K562 (cell line): Measurements from ENCODE around the gene SH3BGR. TPM values are rescaled to one million over a fixed set of nuclear protein-coding genes. Genes with fewer than 3 reads are reported as not detected.

Source experiments
- ARID3A ChIP-seq: IDR thresholded peaks from 2 replicates; pipeline ENCODE4 v1.6.1; 2012; ENCODE audit warnings: low read depth, low read length, improper control_type of control experiment, borderline replicate concordance
- ARID3B ChIP-seq: fragments of 250-450 bp; sonication (Bioruptor Pico); IDR thresholded peaks from 2 replicates; pipeline ENCODE4 v1.4.0; 2020; ENCODE audit warnings: borderline replicate concordance
- CBX3 ChIP-seq, 2 experiments: IDR thresholded peaks; 1 replicate in 1 of 2; 2 replicates in 1 of 2; pipeline ENCODE4 v1.6.1; 2012; ENCODE audit warnings: inconsistent platforms in 2 of 2, low read length in 2 of 2, borderline replicate concordance in 1 of 2, control low read depth in 1 of 2
- CC2D1A ChIP-seq: fragments of 450-650 bp; IDR thresholded peaks from 2 replicates; pipeline ENCODE4 v1.6.1; 2017; ENCODE audit warnings: mild to moderate bottlenecking
- DEAF1 ChIP-seq: fragments of 450-650 bp; formaldehyde crosslinking; IDR thresholded peaks from 2 replicates; pipeline ENCODE4 v1.4.0; 2020; ENCODE audit warnings: mild to moderate bottlenecking, moderate library complexity
- HDAC2 ChIP-seq: fragments of 450-650 bp; IDR thresholded peaks from 2 replicates; pipeline ENCODE4 v1.6.1; 2016; ENCODE audit warnings: mild to moderate bottlenecking
- HEY1 ChIP-seq: fragments of 250-450 bp; sonication (Bioruptor Pico); IDR thresholded peaks from 2 replicates; pipeline ENCODE4 v1.5.0; 2020; ENCODE audit warnings: mild to moderate bottlenecking, moderate library complexity, borderline replicate concordance
- HNRNPL ChIP-seq: fragments of 200-400 bp; formaldehyde crosslinking; IDR thresholded peaks from 2 replicates; pipeline ENCODE4 v1.6.1; 2017; ENCODE audit warnings: low read depth, mild to moderate bottlenecking, low read length
- KLF13 ChIP-seq: fragments of 450-650 bp; IDR thresholded peaks from 2 replicates; pipeline ENCODE4 v1.6.1; 2016; ENCODE audit warnings: missing genetic modification characterization, low read depth, mild to moderate bottlenecking, missing compliant biosample characterization, moderate library complexity, borderline replicate concordance
- MECOM ChIP-seq: fragments of 250-450 bp; sonication (Bioruptor Pico); IDR thresholded peaks from 2 replicates; pipeline ENCODE4 v1.8.0; 2022; ENCODE audit warnings: inconsistent platforms
- NFE2 ChIP-seq: IDR thresholded peaks from 2 replicates; pipeline ENCODE4 v1.6.1; 2014; ENCODE audit warnings: antibody characterized with exemption, low read depth
- RFX5 ChIP-seq: IDR thresholded peaks from 2 replicates; pipeline ENCODE4 v1.6.1; 2011; ENCODE audit warnings: low read depth, mild to moderate bottlenecking, improper control_type of control experiment, low read length
- RFX7 ChIP-seq: fragments of 250-450 bp; sonication (Bioruptor Pico); IDR thresholded peaks from 2 replicates; pipeline ENCODE4 v1.5.1; 2021; ENCODE audit warnings: mild to moderate bottlenecking
- ZBTB8A ChIP-seq: fragments of 450-650 bp; IDR thresholded peaks from 2 replicates; pipeline ENCODE4 v1.6.1; 2018; ENCODE audit warnings: mild to moderate bottlenecking, moderate library complexity; ENCODE audit not compliant: partially characterized antibody
- ZNF699 ChIP-seq: fragments of 250-450 bp; sonication (Bioruptor Pico); IDR thresholded peaks from 2 replicates; pipeline ENCODE4 v1.8.0; 2021; ENCODE audit warnings: mild to moderate bottlenecking, moderate library complexity; ENCODE audit not compliant: insufficient replicate concordance
- ZNF780A ChIP-seq: fragments of 250-450 bp; sonication (Bioruptor Pico); IDR thresholded peaks from 2 replicates; pipeline ENCODE4 v1.5.0; 2021; ENCODE audit warnings: mild to moderate bottlenecking
- ZZZ3 ChIP-seq: fragments of 450-650 bp; IDR thresholded peaks from 2 replicates; pipeline ENCODE4 v1.6.1; 2016; ENCODE audit warnings: antibody characterized with exemption, mild to moderate bottlenecking, moderate library complexity
- polyA plus RNA-seq, 8 experiments: library from polyadenylated mRNA; depleted of rRNA in 4 of 8; stranded (reverse) in 5 of 8; unstranded in 3 of 8; fragments of >200 nt; fragmentation: Nextera tagmentation in 2 of 8; fragmentation: Illumina TruSeq in 1 of 8; extraction: Ambion mirVana in 2 of 8; extraction: Trizol in 1 of 8; gene quantifications; 2 replicates each; pipeline versions ENCODE4 v1.2.1 to v1.2.3, GENCODE V29; 2011 to 2014; ENCODE audit warnings: inconsistent platforms in 1 of 8, missing spikeins in 1 of 8
- total RNA-seq, 7 experiments: library from RNA; depleted of rRNA in 6 of 7; stranded (reverse); fragments of >200 nt in 6 of 7; fragmentation: Illumina TruSeq in 2 of 7; extraction: Trizol in 2 of 7; gene quantifications; 2 replicates each; pipeline versions ENCODE4 v1.2.1 to v1.2.3, GENCODE V29; 2011 to 2021; ENCODE audit warnings: low replicate concordance in 1 of 7
- TF ChIP-seq, protein P1 (sequence below): fragments of 450-650 bp; IDR thresholded peaks from 2 replicates; pipeline ENCODE4 v1.6.1; 2017; ENCODE audit warnings: antibody characterized with exemption, mild to moderate bottlenecking

The SH3BGR gene
- total and polyA plus RNA-seq, 9 of the 15 experiments (the other 6 are each of a cell fraction or from before 2014, with no cell fraction given), result 6.6 to 42.9 (median 25.6) TPM

DNA sequence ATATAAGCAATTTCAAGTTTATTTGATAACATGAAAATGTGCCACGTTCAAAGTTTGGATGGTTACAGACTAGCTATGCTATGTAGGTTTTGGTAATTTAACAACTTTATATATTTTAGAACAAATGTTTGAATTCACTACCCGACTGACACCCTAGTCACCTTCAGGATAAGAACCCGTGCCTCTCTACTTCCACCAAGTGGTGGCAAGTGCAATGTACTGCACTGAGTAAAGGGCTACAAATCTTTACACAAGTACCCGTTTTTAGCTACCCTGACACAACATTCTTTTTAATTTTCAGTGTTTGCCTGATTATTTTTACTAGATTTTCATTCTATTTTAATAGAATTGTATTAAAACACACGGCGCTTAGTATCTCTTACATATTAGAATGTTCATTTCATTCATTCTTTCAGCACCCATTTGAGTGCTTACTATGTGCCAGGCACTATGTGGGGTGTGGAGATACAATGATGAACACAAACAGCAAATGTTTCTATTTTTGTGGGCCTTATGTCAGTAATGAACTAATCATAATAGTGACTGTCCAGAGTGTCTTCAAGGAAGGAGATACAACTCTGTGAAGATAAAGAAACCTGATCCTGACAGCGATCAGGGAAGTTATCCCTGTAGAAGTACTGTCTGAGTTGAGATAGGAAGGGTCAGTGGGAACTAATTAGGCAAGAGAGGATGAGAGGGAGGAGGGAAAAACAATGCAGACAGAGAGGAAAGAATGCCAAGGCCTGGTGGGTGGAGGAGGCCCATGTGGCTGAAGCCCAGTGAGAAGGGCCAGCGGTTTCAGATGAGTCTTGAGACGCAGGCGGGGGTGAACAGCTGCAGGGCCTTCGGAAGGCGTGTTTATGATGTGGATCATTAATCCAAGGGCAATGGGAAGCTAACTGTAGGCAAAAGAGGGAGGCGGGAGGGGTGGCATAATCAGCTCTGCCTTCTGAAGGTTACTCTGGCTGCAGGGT is 10.0 kb upstream of the SH3BGR start (continued):
- TF ChIP-seq HDAC2 (no peak), HEY1 (CRISPR knock-in tag) (no peak), NFE2 (peak; percentile 47), ARID3A (peak; percentile 39; the same call in 1 of the 2 replicates), ARID3B (CRISPR knock-in tag) (no peak), ZNF780A (CRISPR knock-in tag) (no peak), RFX5 (no peak), ZZZ3 (no peak), RFX7 (CRISPR knock-in tag) (no peak), DEAF1 (CRISPR knock-in tag) (peak; percentile 83), CC2D1A (0 out of 2 replicates have a peak, but pooled peaks have one; percentile 49), ZNF699 (CRISPR knock-in tag) (no peak), CBX3 (IDR thresholded peaks at IDR 0.05; ENCODE audit: borderline replicate concordance in 1 of 2, low read length in 2 of 2) (0 out of 3 replicates have a peak, but pooled peaks of 1 of the 2 experiments have one; percentile 29), MECOM (no peak), HNRNPL (no peak), ZBTB8A (no peak), KLF13 (tag) (no peak)
- TF ChIP-seq, protein P1, sequence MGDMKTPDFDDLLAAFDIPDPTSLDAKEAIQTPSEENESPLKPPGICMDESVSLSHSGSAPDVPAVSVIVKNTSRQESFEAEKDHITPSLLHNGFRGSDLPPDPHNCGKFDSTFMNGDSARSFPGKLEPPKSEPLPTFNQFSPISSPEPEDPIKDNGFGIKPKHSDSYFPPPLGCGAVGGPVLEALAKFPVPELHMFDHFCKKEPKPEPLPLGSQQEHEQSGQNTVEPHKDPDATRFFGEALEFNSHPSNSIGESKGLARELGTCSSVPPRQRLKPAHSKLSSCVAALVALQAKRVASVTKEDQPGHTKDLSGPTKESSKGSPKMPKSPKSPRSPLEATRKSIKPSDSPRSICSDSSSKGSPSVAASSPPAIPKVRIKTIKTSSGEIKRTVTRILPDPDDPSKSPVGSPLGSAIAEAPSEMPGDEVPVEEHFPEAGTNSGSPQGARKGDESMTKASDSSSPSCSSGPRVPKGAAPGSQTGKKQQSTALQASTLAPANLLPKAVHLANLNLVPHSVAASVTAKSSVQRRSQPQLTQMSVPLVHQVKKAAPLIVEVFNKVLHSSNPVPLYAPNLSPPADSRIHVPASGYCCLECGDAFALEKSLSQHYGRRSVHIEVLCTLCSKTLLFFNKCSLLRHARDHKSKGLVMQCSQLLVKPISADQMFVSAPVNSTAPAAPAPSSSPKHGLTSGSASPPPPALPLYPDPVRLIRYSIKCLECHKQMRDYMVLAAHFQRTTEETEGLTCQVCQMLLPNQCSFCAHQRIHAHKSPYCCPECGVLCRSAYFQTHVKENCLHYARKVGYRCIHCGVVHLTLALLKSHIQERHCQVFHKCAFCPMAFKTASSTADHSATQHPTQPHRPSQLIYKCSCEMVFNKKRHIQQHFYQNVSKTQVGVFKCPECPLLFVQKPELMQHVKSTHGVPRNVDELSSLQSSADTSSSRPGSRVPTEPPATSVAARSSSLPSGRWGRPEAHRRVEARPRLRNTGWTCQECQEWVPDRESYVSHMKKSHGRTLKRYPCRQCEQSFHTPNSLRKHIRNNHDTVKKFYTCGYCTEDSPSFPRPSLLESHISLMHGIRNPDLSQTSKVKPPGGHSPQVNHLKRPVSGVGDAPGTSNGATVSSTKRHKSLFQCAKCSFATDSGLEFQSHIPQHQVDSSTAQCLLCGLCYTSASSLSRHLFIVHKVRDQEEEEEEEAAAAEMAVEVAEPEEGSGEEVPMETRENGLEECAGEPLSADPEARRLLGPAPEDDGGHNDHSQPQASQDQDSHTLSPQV, result 0 out of 2 replicates have a peak, but pooled peaks have one; percentile 22
